K562 (cell line): ENCODE results near the gene MICAL1.

Experiments
- TF ChIP-seq, protein P1 (sequence below), 3 experiments: IDR thresholded peaks in 2 of 3; conservative IDR thresholded peaks in 1 of 3; 2 replicates each; pipeline ENCODE4 v1.5.1; 2011 to 2012; ENCODE audit warnings: low read length in 3 of 3, mild to moderate bottlenecking in 3 of 3, control low read depth in 2 of 3, improper control_type of control experiment in 1 of 3, inconsistent platforms in 1 of 3, low read depth in 1 of 3, mixed read lengths in 1 of 3, moderate library complexity in 1 of 3; ENCODE audit not compliant: insufficient read depth in 2 of 3
- TF ChIP-seq, protein P2 (sequence below): fragments of 250-450 bp; sonication (Bioruptor Pico); IDR thresholded peaks from 2 replicates; pipeline ENCODE4 v1.4.0; 2020; ENCODE audit warnings: borderline replicate concordance

DNA sequence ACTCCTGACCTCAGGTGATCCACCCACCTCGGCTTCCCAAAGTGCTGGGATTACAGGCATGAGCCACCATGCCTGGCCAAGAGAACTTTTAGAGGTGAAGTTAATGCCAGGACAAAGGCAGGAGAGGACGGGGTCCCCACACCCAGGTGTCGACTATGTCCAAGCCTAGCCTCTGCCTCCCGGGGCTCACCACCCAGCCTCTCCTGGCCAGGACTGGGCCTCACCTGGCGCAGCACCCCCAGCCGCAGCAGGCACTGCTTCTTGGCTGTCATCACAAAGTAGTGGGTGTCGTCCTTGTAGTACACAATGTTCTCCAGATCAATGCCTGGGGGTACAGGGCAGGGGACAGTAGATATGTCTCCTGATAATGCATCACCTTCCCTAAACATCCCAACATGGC is 4.2 kb downstream of the MICAL1 start:
- TF ChIP-seq, protein P1, sequence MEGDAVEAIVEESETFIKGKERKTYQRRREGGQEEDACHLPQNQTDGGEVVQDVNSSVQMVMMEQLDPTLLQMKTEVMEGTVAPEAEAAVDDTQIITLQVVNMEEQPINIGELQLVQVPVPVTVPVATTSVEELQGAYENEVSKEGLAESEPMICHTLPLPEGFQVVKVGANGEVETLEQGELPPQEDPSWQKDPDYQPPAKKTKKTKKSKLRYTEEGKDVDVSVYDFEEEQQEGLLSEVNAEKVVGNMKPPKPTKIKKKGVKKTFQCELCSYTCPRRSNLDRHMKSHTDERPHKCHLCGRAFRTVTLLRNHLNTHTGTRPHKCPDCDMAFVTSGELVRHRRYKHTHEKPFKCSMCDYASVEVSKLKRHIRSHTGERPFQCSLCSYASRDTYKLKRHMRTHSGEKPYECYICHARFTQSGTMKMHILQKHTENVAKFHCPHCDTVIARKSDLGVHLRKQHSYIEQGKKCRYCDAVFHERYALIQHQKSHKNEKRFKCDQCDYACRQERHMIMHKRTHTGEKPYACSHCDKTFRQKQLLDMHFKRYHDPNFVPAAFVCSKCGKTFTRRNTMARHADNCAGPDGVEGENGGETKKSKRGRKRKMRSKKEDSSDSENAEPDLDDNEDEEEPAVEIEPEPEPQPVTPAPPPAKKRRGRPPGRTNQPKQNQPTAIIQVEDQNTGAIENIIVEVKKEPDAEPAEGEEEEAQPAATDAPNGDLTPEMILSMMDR (IDR thresholded peaks at IDR 0.05 in 2 of 3, conservative IDR thresholded peaks at IDR 0.05 in 1 of 3; ENCODE audit: insufficient read depth in 2 of 3, low read depth in 1 of 3, low read length in 3 of 3) = no peak
- TF ChIP-seq, protein P2, sequence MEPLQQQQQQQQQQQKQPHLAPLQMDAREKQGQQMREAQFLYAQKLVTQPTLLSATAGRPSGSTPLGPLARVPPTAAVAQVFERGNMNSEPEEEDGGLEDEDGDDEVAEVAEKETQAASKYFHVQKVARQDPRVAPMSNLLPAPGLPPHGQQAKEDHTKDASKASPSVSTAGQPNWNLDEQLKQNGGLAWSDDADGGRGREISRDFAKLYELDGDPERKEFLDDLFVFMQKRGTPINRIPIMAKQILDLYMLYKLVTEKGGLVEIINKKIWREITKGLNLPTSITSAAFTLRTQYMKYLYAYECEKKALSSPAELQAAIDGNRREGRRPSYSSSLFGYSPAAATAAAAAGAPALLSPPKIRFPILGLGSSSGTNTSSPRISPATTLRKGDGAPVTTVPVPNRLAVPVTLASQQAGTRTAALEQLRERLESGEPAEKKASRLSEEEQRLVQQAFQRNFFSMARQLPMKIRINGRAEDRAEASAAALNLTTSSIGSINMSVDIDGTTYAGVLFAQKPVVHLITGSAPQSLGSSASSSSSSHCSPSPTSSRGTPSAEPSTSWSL = no peak
